GM18505 (cell line): ENCODE data around the gene VSIG10L.

ENCODE experiments used
- ATAC-seq: cut with Tn5 transposase; IDR thresholded peaks from one replicate; pipeline ENCODE4 v1.9.1; 2021; ENCODE audit not compliant: unreplicated experiment
- POLR2A ChIP-seq: IDR thresholded peaks from 4 replicates; pipeline ENCODE4 v1.6.1; 2011; ENCODE audit warnings: borderline replicate concordance; ENCODE audit not compliant: insufficient read depth, insufficient read length; ENCODE audit errors: extremely low read depth

VSIG10L gene

GRCh38 chr19:51337861-51338562, 3.9 kb downstream of the VSIG10L start:
- no peak for TF ChIP-seq POLR2A
- ATAC-seq: no peak

DNA sequence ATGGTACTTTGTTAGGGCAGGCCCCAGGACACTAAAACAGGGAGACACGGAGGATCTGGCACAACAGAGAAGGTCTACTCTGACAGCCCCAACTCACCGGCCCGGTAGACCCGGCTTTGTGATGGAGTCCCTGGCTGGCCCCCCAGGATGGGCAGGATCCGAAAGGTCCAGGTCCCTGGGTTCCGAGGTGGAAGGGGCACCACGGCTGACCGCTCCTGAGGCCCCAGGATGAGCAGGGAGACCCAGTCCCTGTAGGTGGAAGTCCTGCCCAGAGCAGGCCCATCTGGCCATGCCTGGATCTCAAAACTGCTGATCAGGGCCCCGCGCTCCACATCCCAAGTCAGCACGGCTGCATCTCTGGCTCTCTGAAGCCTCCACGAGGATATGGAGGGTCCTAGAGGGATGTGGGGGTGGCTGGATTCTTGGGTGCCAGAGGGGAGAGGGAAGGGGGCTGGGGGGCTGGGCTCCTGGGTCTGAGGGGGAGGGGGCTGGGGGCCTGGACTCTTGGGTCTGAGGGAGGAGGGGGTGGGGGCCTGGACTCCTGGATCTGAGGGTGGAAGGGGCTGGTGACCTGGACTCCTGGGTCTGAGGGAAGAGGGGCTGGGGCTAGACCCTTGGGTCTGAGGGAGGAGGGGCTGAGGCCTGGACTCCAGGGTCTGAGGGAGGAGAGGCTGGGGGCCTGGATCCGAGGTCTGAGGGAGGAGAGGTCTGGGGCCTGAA, 4.6 kb downstream of the VSIG10L start:
- TF ChIP-seq POLR2A: no peak
- no peak for ATAC-seq

DNA sequence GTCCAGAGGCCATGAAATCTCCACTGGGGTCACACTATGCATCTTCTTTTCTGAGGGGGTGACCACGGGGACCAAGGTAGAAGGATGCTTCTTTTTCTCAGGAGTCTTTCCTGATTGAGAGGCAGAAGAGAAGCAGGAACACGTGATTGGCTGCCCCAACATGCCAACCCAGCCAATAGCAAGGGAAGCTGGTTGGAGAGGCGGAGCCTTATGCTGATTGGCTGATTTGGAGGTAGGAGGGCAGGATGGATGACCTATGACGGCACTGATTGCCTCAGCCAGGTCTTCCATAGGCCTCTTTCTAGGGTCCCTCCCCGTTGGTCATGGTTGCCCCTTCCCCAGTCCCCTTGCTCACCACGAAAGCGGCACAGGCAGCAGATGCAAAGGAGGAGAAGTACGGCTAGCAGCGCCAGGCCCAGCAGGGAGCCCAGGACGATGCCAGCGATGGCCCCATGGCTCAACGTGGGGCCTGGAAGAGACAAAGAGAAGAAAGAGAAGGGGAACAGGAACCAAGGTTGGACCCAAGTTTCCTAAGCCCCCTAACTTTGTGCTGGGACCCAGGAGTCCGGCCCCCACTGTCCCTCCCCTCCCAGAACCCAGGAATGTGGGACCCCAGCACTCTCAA, 8.0 kb downstream of the VSIG10L start:
- ATAC-seq: no peak
- TF ChIP-seq POLR2A: no peak

DNA sequence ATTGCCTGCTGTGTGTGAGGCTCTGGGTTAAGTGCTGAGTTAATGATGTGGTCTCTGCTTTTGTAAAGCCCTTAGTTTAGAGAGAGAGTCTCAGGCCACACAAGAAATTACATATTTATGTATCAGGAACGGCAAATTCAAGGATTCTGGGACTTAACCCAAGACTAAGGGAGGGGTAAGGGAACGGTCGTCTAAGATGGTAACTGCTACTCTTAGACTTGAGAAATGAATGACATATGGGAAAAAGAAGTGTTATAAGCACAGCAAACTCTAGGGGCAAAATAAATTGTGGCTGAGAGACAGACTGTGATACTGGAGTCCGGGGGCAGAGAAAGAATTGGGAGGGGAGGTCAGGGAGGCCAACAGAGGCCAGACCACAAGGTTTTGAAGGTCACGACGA, 10.2 kb downstream of the VSIG10L start:
- no peak for ATAC-seq
- no peak for TF ChIP-seq POLR2A

DNA sequence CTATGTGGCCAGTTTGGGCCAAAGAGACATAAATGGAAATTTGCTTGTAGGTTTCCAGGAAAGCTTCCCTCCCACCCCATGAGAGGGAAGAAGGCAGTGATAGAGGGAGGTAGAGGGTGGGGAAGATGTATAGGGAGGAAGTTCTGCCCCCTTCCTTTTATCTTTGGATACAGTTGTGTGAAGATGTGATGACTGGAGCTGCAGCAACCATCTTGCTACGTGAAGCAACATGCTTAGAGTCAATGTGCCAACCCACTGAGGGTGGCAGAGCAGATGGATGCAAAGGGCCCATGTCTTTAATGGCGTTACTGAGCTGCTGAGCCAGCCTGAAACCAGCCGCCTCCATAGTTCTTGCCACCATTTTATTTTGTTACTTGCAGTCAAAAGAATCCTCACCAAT, 10.7 kb downstream of the VSIG10L start:
- no peak for TF ChIP-seq POLR2A
- no peak for ATAC-seq

GRCh38 chr19:51330366-51330765, 11.6 kb downstream of the VSIG10L start:
- no peak for ATAC-seq
- no peak for TF ChIP-seq POLR2A

DNA sequence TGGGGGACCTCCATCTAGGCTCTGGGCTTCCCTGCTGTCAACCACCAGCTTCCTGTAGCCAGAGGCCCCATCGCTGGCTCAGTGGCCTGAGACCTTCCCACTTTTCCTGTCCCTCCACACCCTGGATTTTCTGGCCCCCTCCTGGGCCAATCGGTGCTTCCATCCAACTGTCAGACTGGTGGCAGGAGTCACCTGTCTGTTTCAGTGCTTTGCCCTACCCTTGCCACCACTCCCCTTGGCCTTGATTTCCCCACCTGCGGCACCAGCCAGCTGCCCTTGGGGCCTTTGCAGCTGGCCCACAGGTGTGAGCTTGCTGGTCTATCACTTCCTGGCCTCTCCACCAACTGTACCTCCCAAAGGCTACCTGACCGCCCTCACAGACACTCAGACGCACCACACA, 12.5 kb downstream of the VSIG10L start:
- no peak for ATAC-seq
- no peak for TF ChIP-seq POLR2A

DNA sequence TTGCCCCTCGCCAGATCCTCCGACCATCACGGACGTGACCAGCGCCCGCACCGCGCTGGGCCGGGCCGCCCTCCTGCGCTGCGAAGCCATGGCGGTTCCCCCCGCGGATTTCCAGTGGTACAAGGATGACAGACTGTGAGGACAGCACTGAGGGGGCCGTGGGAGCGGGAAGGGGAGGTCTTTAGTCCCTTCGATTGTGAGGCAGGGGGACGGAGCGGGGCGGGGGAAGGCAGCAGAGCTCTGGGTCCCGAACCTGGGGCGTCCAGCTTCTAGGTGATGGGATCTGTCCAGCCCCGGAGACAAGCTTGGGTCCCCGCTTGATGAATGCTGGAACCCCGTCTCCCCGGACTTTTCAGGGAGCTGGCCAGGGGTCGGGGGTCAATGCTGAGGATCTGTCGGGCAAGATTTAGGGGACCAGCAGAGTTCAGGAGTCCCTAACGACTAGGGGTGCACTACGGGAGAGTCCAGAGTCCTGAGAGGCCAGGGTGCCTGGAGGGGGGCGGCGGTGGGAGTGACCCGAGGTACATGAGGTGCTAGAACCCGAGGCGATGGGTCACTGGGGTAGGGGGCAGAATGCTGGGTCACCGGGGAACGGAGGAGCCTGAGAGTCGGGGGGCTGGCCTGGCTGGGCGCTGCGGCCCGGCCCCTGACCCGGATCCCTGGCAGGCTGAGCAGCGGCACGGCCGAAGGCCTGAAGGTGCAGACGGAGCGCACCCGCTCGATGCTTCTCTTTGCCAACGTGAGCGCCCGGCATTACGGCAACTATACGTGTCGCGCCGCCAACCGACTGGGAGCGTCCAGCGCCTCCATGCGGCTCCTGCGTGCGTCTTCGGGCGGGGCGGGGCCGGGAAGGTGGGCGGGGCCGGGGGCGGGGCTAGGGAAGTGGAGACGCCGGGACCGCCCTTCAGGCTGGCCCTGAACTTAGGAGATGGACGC, 14.6 kb downstream of the VSIG10L start:
- TF ChIP-seq POLR2A: no peak
- no peak for ATAC-seq

DNA sequence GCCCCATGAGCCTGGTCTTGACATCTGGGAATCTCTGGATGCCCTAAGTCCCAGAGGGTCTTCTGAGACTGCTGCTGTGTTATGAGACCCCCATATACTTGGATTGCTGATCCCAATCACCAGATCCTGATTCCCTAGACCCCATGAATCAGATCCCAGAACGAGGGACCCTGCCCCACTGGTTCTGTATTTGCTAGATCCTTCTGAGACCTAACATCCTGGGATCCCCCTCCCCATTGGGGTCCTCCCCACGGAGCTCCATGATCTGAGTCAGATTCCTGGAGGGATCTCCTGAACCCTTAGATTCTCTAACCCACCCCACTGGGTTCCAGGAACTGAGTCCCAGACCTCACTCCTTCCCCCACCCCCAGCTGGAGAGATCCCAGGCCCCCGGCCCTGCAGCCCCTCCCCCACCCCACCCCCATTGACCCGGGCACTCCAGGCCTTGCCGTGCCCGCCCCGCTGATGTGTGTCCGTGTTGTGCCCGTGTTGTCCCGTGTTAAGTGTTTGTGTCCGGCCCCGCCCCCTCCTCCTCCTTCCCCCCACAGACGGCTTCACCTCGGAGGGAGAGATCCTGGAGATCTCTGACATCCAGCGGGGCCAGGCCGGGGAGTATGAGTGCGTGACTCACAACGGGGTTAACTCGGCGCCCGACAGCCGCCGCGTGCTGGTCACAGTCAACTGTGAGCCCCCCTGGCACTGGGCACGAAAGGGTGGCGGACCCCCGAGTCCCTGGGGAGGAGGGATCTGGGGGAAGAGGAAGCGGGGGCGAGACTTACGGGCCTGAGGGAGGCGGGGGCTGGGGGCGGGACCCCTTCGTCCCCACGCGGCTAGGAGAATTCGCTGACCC, 15.5 kb downstream of the VSIG10L start:
- TF ChIP-seq POLR2A: no peak
- no peak for ATAC-seq

GRCh38 chr19:51325161-51325976, 16.6 kb downstream of the VSIG10L start:
- ATAC-seq: no peak
- TF ChIP-seq POLR2A: no peak

GRCh38 chr19:51324167-51324481, 17.8 kb downstream of the VSIG10L start:
- ATAC-seq: no peak
- TF ChIP-seq POLR2A: no peak
